Measurements from ENCODE around the gene RGS6.

DNA sequence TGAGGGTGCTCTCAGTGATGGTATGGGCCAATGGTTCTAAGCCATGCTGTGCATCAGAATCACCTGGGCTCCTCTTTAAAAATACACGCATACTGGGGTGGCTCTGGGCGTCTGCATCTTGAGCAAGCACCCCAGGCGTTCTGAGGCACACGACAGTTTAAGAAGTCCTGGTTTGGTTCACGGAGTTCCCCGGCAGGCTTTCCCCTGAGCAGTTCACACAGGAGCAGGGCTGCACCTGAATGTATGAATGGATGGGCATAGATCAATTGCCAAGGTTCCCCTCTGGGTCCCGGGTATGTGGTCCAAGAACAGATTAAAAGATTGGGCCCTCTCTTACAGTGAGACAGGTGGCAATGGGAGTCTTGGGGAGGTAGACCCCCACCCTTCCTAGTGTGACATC is 566.4 kb downstream of the RGS6 start:
- no peak for TF ChIP-seq TARDBP (IDR thresholded peaks at IDR 0.05)
- TF ChIP-seq SUZ12 (IDR thresholded peaks at IDR 0.05) = no peak
- no peak for TF ChIP-seq SP1 (IDR thresholded peaks at IDR 0.05)
- no peak for TF ChIP-seq FOXM1 (IDR thresholded peaks at IDR 0.05; ENCODE audit: borderline replicate concordance)
- TF ChIP-seq FOXA1 (IDR thresholded peaks at IDR 0.05) = no peak
- TF ChIP-seq ARNT (IDR thresholded peaks at IDR 0.05) = no peak
- no peak for TF ChIP-seq BHLHE40 (IDR thresholded peaks at IDR 0.05; ENCODE audit: borderline replicate concordance)
- TF ChIP-seq FOXK2 (IDR thresholded peaks at IDR 0.05) = no peak
- no peak for TF ChIP-seq ELF4 (IDR thresholded peaks at IDR 0.05)
- TF ChIP-seq ZNF384 (IDR thresholded peaks at IDR 0.05) = no peak
- no peak for TF ChIP-seq NFRKB (IDR thresholded peaks at IDR 0.05)
- no peak for TF ChIP-seq CTBP1 (IDR thresholded peaks at IDR 0.05; ENCODE audit: borderline replicate concordance)
